H1 (cell line): ENCODE measurements around the gene GGT6. TPM values are rescaled to one million over a fixed set of nuclear protein-coding genes. Genes with fewer than 3 reads are reported as not detected.

Experiments used
- CTCF ChIA-PET: fragments of 300-600 bp; sonication (Branson Sonifier 250); formaldehyde crosslinking; loops from one replicate; lab custom pipeline; 2021; ENCODE audit not compliant: partially characterized antibody; lab: Charles Lee
- POLR2A ChIA-PET: fragments of 300-600 bp; sonication (Branson Sonifier 250); formaldehyde crosslinking; loops from one replicate; lab custom pipeline; 2021; ENCODE audit warnings: inconsistent platforms; ENCODE audit not compliant: partially characterized antibody; lab: Charles Lee
- DNase-seq, 2 experiments: peaks; one replicate each; pipeline versions ENCODE4 v3.0.0 to v3.0.0-alpha.2; 2010 to 2022; ENCODE audit warnings: low spot score in 2 of 2, low read depth in 1 of 2, mixed read lengths in 1 of 2
- FAIRE-seq: peaks from 2 replicates; lab custom pipeline; 2011; peaks lifted over from hg19 to GRCh38; lab: Jason Lieb, UNC
- H2AFZ ChIP-seq: 2 replicates; pipeline ENCODE4 v1.8.1; 2012; ENCODE audit warnings: low read length, inconsistent platforms
- H2AK5ac ChIP-seq: 2 replicates; pipeline ENCODE4 v1.6.1; 2013; ENCODE audit warnings: low read depth, low read length
- H2BK120ac ChIP-seq: replicated peaks from 2 replicates; pipeline ENCODE3; 2013; ENCODE audit warnings: low read depth, low read length, inconsistent platforms
- H2BK12ac ChIP-seq: 2 replicates; pipeline ENCODE4 v1.6.1; 2013; ENCODE audit warnings: low read depth, low read length
- H2BK15ac ChIP-seq: 2 replicates; pipeline ENCODE4 v1.6.1; 2013; ENCODE audit warnings: low read length
- H2BK20ac ChIP-seq: 2 replicates; pipeline ENCODE4 v1.6.1; 2013; ENCODE audit warnings: low read length
- H2BK5ac ChIP-seq: 2 replicates; pipeline ENCODE4 v1.6.1; 2013; ENCODE audit warnings: low read depth, low read length
- H3K14ac ChIP-seq: 2 replicates; pipeline ENCODE4 v1.6.1; 2013; ENCODE audit warnings: inconsistent platforms; ENCODE audit not compliant: insufficient read length
- H3K18ac ChIP-seq: 2 replicates; pipeline ENCODE4 v1.6.1; 2013; ENCODE audit warnings: low read length; ENCODE audit errors: extremely low read depth
- H3K23ac ChIP-seq: 2 replicates; pipeline ENCODE4 v1.6.1; 2013; ENCODE audit warnings: inconsistent platforms; ENCODE audit not compliant: insufficient read length
- H3K23me2 ChIP-seq: 2 replicates; pipeline ENCODE4 v1.6.1; 2013; ENCODE audit warnings: low read depth, low read length
- H3K27ac ChIP-seq: 2 replicates; pipeline ENCODE4 v1.6.1; 2011; ENCODE audit warnings: low read depth, low read length, inconsistent platforms
- H3K27me3 ChIP-seq, 4 experiments: replicated peaks in 1 of 4; 1 replicate in 1 of 4; 2 replicates in 3 of 4; pipeline versions ENCODE4 v1.6.1 to v1.8.1; 2011 to 2013; ENCODE audit warnings: low read length in 3 of 4, mild to moderate bottlenecking in 3 of 4, inconsistent platforms in 2 of 4, mixed read lengths in 2 of 4, moderate library complexity in 1 of 4; ENCODE audit not compliant: control insufficient read depth in 3 of 4, insufficient read depth in 3 of 4; ENCODE audit errors: extremely low read depth in 1 of 4
- H3K36me3 ChIP-seq, 4 experiments: 2 replicates each; pipeline versions ENCODE4 v1.6.1 to v1.8.1; 2011 to 2013; ENCODE audit warnings: mild to moderate bottlenecking in 4 of 4, low read length in 3 of 4, moderate library complexity in 2 of 4, control low read depth in 1 of 4, inconsistent platforms in 1 of 4; ENCODE audit not compliant: insufficient read depth in 4 of 4, control insufficient read depth in 2 of 4
- H3K4ac ChIP-seq: replicated peaks from 2 replicates; pipeline ENCODE3; 2013; ENCODE audit warnings: low read length, low read depth, mixed read lengths, inconsistent platforms; ENCODE audit not compliant: insufficient read length
- H3K4me1 ChIP-seq, 4 experiments: replicated peaks in 1 of 4; 1 replicate in 1 of 4; 2 replicates in 3 of 4; pipeline versions ENCODE4 v1.6.1 to v1.8.1; 2011 to 2013; ENCODE audit warnings: low read length in 3 of 4, inconsistent platforms in 2 of 4, mixed read lengths in 1 of 4; ENCODE audit not compliant: insufficient read depth in 4 of 4, control insufficient read depth in 3 of 4
- H3K4me2 ChIP-seq, 2 experiments: 2 replicates each; pipeline versions ENCODE4 v1.6.1 to v1.8.1; 2011 to 2013; ENCODE audit warnings: low read depth in 2 of 2, low read length in 2 of 2, control low read depth in 1 of 2, inconsistent platforms in 1 of 2, mild to moderate bottlenecking in 1 of 2; ENCODE audit not compliant: insufficient read depth in 1 of 2
- H3K4me3 ChIP-seq, 4 experiments: fragments of 200-600, 300-600 bp in 1 of 4; sonication (generic), shearing (Covaris generic), sonication (Bioruptor Twin) in 1 of 4; 2 replicates each; pipeline versions ENCODE4 v1.5.1 to v1.8.1; 2011 to 2016; ENCODE audit warnings: low read length in 4 of 4, low read depth in 3 of 4, control low read depth in 2 of 4, inconsistent platforms in 2 of 4, mild to moderate bottlenecking in 2 of 4, mixed read lengths in 1 of 4, moderate library complexity in 1 of 4; ENCODE audit not compliant: insufficient read depth in 2 of 4; ENCODE audit errors: extremely low read depth in 1 of 4
- H3K56ac ChIP-seq: replicated peaks from 2 replicates; pipeline ENCODE3; 2013; ENCODE audit warnings: low read depth, mild to moderate bottlenecking, mixed read lengths, low read length, inconsistent platforms; ENCODE audit not compliant: insufficient read length
- H3K79me1 ChIP-seq: 2 replicates; pipeline ENCODE4 v1.6.1; 2013; ENCODE audit warnings: low read depth, low read length, control low read depth
- H3K79me2 ChIP-seq, 2 experiments: 2 replicates each; pipeline versions ENCODE4 v1.6.1 to v1.8.1; 2012 to 2013; ENCODE audit warnings: low read length in 2 of 2, mild to moderate bottlenecking in 2 of 2, inconsistent platforms in 1 of 2; ENCODE audit not compliant: insufficient read depth in 2 of 2, control insufficient read depth in 1 of 2
- H3K9ac ChIP-seq, 4 experiments: replicated peaks in 1 of 4; 1 replicate in 1 of 4; 2 replicates in 3 of 4; pipeline versions ENCODE4 v1.6.1 to v1.8.1; 2011 to 2013; ENCODE audit warnings: low read depth in 3 of 4, low read length in 3 of 4, control low read depth in 2 of 4, mild to moderate bottlenecking in 2 of 4, moderate library complexity in 2 of 4, inconsistent platforms in 1 of 4; ENCODE audit errors: extremely low read depth in 1 of 4
- H3K9me3 ChIP-seq, 2 experiments: 2 replicates each; pipeline versions ENCODE4 v1.6.1 to v1.8.1; 2012 to 2013; ENCODE audit warnings: mild to moderate bottlenecking in 2 of 2, moderate library complexity in 2 of 2, control low read depth in 1 of 2, inconsistent platforms in 1 of 2, low read depth in 1 of 2, low read length in 1 of 2, mixed read lengths in 1 of 2; ENCODE audit not compliant: insufficient read depth in 2 of 2
- H4K20me1 ChIP-seq, 2 experiments: replicated peaks in 1 of 2; 2 replicates each; pipeline versions ENCODE3 to v1.8.1; 2011 to 2013; ENCODE audit warnings: inconsistent platforms in 2 of 2, low read length in 2 of 2, mild to moderate bottlenecking in 1 of 2; ENCODE audit not compliant: insufficient read depth in 2 of 2, control insufficient read depth in 1 of 2
- H4K5ac ChIP-seq: 2 replicates; pipeline ENCODE4 v1.6.1; 2013; ENCODE audit warnings: low read length, low read depth, mixed read lengths, inconsistent platforms; ENCODE audit not compliant: insufficient read length
- H4K8ac ChIP-seq: 2 replicates; pipeline ENCODE4 v1.8.0; 2013; ENCODE audit warnings: mild to moderate bottlenecking, moderate library complexity, low read length, inconsistent platforms; ENCODE audit not compliant: insufficient read depth; ENCODE audit errors: extremely low read depth
- H4K91ac ChIP-seq: replicated peaks from 2 replicates; pipeline ENCODE3; 2013; ENCODE audit warnings: low read length, mixed read lengths, inconsistent platforms; ENCODE audit not compliant: insufficient read length
- NANOG ChIP-seq: IDR thresholded peaks from 2 replicates; pipeline ENCODE4 v1.6.1; 2011; ENCODE audit warnings: low read length, low read depth, mild to moderate bottlenecking, inconsistent platforms; ENCODE audit not compliant: insufficient read depth, poor library complexity, severe bottlenecking
- TCF12 ChIP-seq: IDR thresholded peaks from 2 replicates; pipeline ENCODE4 v1.6.1; 2011; ENCODE audit warnings: low read depth, mild to moderate bottlenecking, low read length
- YY1 ChIP-seq: IDR thresholded peaks from 2 replicates; pipeline ENCODE4 v1.6.1; 2011; ENCODE audit warnings: low read depth, mild to moderate bottlenecking, low read length
- WGBS, 2 experiments: shearing (Covaris generic) in 1 of 2; methylation state at CpG; one replicate each; pipeline versions ENCODE4 v1.1.6 to v1.1.7; 2013 to 2015; ENCODE audit warnings: low lambda C conversion rate in 2 of 2, mixed read lengths in 2 of 2, inconsistent platforms in 1 of 2, low coverage in 1 of 2, missing lambda C conversion rate in 1 of 2; ENCODE audit not compliant: insufficient replicate concordance in 2 of 2, insufficient coverage in 1 of 2, insufficient read length in 1 of 2; ENCODE audit errors: extremely low coverage in 1 of 2, missing lambda C conversion rate in 1 of 2; 5-methylcytosine and 5-hydroxymethylcytosine counted together
- polyA plus RNA-seq, 7 experiments: library from polyadenylated mRNA; depleted of rRNA in 3 of 7; stranded (reverse) in 5 of 7; unstranded in 2 of 7; fragments of >200 nt in 5 of 7; fragments of 200-250 nt in 2 of 7; gene quantifications; 1 replicate in 5 of 7; 2 replicates in 1 of 7; 4 replicates in 1 of 7; pipeline versions ENCODE4 v1.2.1 to v1.2.3, GENCODE V29; 2011 to 2013; ENCODE audit warnings: missing spikeins in 2 of 7, mixed read lengths in 2 of 7
- total RNA-seq: library from RNA; stranded (reverse); fragmentation: NEBNext Ultra II Directional; extraction: Animal tissue kit (Norgen Biotek cat#: 25700); gene quantifications from 2 replicates; pipeline ENCODE4 v1.2.1, GENCODE V29; 2021

Gene GGT6
- total and polyA plus RNA-seq, 2 of the 8 experiments (the other 6 are each of a cell fraction or from before 2014, with no cell fraction given): 0.18 TPM; not detected in 1

- Histone ChIP-seq H3K4me1 (peaks cover 0 to 13% (median 9%) of the 10 kb centered on the region in 4 experiments; a peak in 5 of 7 replicates), H3K36me3 (no peaks in the 10 kb centered on the region), H2BK5ac (no peak overlapping the region), H4K91ac (no peak overlapping the region), H3K27ac (no peak overlapping the region), H2BK120ac (no peak overlapping the region), H3K9me3 (no peaks in the 10 kb centered on the region), H3K23me2 (no peaks in the 10 kb centered on the region), H3K56ac (no peak overlapping the region), H2BK20ac (no peak overlapping the region), H3K27me3 (no peaks in the 10 kb centered on the region; a peak in 3 of 7 replicates), H3K4ac (no peak overlapping the region), H3K9ac (no peak overlapping the region), H2BK12ac (no peak overlapping the region), H3K4me2 (no peak overlapping the region), H2BK15ac (no peak overlapping the region), H3K14ac (no peak overlapping the region), H3K23ac (no peak overlapping the region), H4K8ac (peak overlapping the region; percentile 46; the same call in 1 of the 2 replicates), H3K4me3 (no peak overlapping the region), H4K20me1 (no peaks in the 10 kb centered on the region), H2AK5ac (no peak overlapping the region), H3K18ac (no peak overlapping the region), H2AFZ (no peak overlapping the region), H3K79me2 (no peaks in the 10 kb centered on the region), H4K5ac (no peak overlapping the region), H3K79me1 (no peaks in the 10 kb centered on the region)
- FAIRE-seq (no peak), DNase-seq (no peak)
- CTCF ChIA-PET: interaction anchor here (0.6 to 1.5 kb wide), 6 partner anchors 23 to 131 kb away, joined by 3 to 5 read pairs (median 4); no protein-coding TSS in a partner anchor
- WGBS, 2 experiments: 91% methylated on average over 11 of the region's 11 CpGs; no CpG with 5 or more reads in 1 of the 2 experiments
- POLR2A ChIA-PET: interaction anchor here (37.1 kb wide), 1 partner anchor 30 kb away, joined by 546 read pairs; the partner anchor contains the start of genes GGT6 and MYBBP1A
- TF ChIP-seq NANOG (no peak), TCF12 (no peak), YY1 (no peak)
Observed at GRCh38 chr17:4516735-4517134, 43.6 kb downstream of the GGT6 start.
